GM12801 (cell line): ENCODE data around the gene SLCO2A1.

Experiments
- TF ChIP-seq, protein P1 (sequence below): IDR thresholded peaks from one replicate; pipeline ENCODE4 v1.5.1; 2011; ENCODE audit warnings: control low read depth; ENCODE audit not compliant: insufficient read length; ENCODE audit errors: extremely low read depth

SLCO2A1 gene

DNA sequence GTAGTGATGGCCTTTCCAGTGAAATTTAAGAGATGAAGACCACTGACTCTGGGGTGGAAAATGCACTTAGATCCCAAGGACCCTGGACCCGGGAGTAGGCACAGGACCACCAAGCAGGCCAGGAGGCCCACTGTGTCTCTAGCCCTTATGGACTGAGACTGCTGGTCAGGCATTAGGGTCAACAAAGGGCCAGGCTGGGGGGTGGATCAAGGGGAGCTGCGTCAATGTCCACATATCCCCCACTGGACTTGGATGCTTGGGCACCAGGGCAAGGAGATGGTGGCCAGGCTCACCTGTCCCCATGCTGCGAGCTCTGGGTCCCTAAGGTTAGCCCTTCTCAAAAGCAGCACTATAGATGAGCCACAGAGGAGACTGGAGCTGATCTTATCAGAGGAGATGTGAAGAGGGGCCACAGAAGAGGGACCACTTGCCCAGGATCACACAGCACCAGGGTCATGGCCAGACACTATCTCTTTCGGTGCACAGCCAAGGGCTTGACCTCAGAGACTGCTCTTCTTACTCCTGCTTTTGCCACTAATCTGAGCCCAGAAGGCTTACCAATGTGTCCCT, 148.8 kb downstream of the SLCO2A1 start:
- TF ChIP-seq, protein P1, sequence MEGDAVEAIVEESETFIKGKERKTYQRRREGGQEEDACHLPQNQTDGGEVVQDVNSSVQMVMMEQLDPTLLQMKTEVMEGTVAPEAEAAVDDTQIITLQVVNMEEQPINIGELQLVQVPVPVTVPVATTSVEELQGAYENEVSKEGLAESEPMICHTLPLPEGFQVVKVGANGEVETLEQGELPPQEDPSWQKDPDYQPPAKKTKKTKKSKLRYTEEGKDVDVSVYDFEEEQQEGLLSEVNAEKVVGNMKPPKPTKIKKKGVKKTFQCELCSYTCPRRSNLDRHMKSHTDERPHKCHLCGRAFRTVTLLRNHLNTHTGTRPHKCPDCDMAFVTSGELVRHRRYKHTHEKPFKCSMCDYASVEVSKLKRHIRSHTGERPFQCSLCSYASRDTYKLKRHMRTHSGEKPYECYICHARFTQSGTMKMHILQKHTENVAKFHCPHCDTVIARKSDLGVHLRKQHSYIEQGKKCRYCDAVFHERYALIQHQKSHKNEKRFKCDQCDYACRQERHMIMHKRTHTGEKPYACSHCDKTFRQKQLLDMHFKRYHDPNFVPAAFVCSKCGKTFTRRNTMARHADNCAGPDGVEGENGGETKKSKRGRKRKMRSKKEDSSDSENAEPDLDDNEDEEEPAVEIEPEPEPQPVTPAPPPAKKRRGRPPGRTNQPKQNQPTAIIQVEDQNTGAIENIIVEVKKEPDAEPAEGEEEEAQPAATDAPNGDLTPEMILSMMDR = no peak

DNA sequence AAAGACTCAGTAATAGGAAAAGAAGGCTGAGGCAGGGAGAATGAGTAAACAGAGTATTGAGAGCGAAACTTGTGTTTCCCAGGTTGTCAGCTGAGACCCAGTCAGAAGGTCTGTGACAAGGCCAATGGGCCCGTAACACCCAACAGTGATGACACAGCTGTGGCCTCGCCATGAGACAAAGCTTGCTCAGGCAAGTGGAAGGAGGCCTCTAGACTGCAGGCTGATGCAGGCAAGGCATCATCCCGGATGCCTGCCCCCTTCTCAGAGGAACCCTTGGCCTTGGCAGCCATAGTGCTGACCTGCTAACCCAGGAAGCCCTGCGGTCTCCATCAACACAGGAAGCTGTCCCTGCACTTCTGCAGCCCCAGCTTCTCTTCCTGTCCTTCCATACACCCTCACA, 149.4 kb downstream of the SLCO2A1 start:
- TF ChIP-seq, protein P1 = no peak

DNA sequence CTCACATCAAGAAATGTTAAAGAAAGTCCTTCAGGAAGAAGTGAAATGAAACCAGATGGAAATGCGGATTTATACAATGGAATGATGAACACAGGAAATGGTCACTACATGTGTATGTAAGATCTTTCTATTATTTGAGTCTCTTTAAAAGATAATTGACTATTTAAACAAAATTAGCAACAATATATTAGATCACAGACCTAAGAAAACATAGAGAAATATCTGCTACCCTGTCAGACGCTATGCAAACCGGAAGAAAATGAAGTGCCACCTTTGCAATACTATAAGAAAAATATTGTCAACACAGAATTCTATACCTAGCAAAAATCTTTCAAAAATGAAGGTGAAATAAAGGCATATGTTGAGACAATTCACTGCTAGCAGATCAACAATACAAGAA, 151.2 kb downstream of the SLCO2A1 start:
- TF ChIP-seq, protein P1 = no peak
